ENCODE measurements around the gene PLA2G15.

PLA2G15 gene

DNA sequence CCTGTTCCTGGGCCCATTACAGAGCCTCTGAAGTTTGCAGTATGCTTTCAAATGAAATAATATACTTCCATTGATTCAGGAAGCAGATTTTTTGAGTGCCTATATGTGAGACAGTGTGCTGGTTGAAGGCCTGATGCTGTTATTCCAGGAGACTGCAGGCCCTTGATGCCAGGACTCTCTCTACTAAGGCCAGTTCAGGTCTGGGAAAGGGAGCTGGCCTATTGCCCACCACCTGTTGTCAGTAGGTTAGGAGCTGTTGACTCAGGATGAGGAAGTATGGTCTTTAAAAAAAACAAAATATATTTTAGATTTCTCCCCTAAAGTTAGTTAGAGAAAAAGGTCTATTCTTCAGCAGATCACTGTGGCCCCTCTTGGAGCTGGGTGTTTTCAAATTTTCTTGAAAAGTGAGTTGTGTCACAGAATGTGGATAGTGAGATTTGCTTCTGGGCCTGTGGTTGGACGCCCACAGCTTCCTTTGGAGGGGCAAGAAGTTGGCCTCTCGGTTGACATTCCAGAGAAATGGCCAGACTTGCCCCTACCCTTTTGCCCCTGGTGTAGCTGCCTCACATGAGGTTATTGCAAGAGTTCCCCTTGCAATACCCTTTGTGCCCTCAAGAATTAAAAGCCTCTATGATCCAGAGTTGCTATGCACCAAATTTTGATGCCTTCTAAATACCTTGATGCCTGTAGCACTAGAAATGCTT lies 17.2 kb upstream of the PLA2G15 start:
- H3K27ac ChIP-seq, result no peak overlapping the region

DNA sequence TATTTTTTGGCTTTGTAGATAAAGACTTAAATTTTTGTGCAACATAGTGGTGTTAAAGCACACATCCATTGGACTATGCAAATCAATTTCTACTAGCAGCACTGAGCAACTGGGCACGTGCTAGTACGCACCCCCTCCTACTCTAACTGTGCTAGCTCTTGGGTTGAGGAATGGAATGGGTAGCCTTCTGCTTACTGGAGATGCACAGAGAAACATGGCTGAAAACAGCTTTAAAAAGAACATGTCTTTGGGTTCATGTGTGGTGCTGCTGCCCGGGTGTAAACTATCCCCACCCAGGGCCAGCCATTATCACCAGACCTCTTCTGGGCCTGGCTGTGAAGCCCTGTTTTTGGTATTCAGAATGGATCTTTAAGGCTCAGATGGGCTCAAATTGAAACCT lies 16.5 kb upstream of the PLA2G15 start:
- H3K36me3 ChIP-seq (ENCODE audit: control insufficient read depth, insufficient read depth, low read length), result no peaks in the 10 kb centered on the region
- H3K4me2 ChIP-seq (ENCODE audit: low read length), result peak overlapping the region; percentile 19
- TF ChIP-seq, protein P1, sequence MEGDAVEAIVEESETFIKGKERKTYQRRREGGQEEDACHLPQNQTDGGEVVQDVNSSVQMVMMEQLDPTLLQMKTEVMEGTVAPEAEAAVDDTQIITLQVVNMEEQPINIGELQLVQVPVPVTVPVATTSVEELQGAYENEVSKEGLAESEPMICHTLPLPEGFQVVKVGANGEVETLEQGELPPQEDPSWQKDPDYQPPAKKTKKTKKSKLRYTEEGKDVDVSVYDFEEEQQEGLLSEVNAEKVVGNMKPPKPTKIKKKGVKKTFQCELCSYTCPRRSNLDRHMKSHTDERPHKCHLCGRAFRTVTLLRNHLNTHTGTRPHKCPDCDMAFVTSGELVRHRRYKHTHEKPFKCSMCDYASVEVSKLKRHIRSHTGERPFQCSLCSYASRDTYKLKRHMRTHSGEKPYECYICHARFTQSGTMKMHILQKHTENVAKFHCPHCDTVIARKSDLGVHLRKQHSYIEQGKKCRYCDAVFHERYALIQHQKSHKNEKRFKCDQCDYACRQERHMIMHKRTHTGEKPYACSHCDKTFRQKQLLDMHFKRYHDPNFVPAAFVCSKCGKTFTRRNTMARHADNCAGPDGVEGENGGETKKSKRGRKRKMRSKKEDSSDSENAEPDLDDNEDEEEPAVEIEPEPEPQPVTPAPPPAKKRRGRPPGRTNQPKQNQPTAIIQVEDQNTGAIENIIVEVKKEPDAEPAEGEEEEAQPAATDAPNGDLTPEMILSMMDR (IDR thresholded peaks at IDR 0.05), result no peak
- peaks cover 13% of the 10 kb centered on the region for H3K4me1 ChIP-seq
- no peak overlapping the region for H3K4me3 ChIP-seq (ENCODE audit: low read depth, low read length)
- H3K9ac ChIP-seq, result no peak overlapping the region
- H3K27ac ChIP-seq, result no peak overlapping the region
- H3K9me3 ChIP-seq (ENCODE audit: control insufficient read depth, low read length), result no peaks in the 10 kb centered on the region
- no peak overlapping the region for H2AFZ ChIP-seq
- no peaks in the 10 kb centered on the region for H3K27me3 ChIP-seq (ENCODE audit: control insufficient read depth, insufficient read depth, low read length)
- H3K79me2 ChIP-seq, result peaks cover 3% of the 10 kb centered on the region

More for the DNA sequence above, 17.2 kb upstream of the PLA2G15 start:
- peaks cover 3% of the 10 kb centered on the region for H3K79me2 ChIP-seq
- H3K36me3 ChIP-seq (ENCODE audit: control insufficient read depth, insufficient read depth, low read length), result no peaks in the 10 kb centered on the region
- no peaks in the 10 kb centered on the region for H3K9me3 ChIP-seq (ENCODE audit: control insufficient read depth, low read length)
- H3K9ac ChIP-seq, result no peak overlapping the region
- peaks cover 8% of the 10 kb centered on the region for H3K4me1 ChIP-seq
- TF ChIP-seq, protein P1 (IDR thresholded peaks at IDR 0.05), result no peak
- no peak overlapping the region for H2AFZ ChIP-seq
- H3K4me3 ChIP-seq (ENCODE audit: low read depth, low read length), result no peak overlapping the region
- H3K4me2 ChIP-seq (ENCODE audit: low read length), result no peak overlapping the region
- H3K27me3 ChIP-seq (ENCODE audit: control insufficient read depth, insufficient read depth, low read length), result no peaks in the 10 kb centered on the region

DNA sequence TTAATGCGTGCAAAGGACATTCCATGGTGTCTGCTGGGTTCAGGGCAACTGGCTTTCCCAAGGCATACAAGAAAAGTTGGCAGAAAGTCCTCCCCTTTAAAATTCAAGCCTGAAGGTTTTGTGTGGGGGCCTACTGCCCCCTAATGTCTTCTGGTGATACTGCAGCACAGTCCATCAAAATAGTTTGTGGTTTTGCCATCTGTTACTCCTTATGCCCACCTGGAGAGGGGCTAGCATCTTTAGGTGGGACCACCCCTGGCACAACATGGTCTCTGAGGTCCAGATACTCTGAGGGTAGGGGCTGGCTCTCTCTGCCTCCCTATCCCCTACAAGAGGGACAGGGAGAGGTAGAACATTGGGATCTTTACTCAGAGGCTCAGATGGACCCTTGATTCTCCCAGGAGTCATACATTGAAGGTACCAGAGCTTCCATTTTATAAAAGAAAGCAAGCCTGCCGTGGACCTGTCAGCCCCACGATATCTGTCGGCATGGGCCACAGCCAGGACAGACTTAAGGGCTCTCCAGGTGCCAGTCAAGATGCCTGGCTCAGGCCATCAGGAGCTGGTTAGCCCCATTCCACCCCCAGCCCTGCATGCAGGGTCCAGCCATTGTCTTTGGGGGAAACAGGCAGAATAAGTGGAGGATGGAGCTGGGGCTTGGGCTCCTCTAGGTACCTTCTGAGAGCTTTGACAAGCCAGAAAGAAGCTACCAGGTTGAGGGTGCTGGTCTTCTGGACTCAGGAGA lies 15.6 kb upstream of the PLA2G15 start:
- peaks cover 21% of the 10 kb centered on the region for H3K4me1 ChIP-seq
- H3K4me2 ChIP-seq (ENCODE audit: low read length), result peak overlapping the region; percentile 19
- no peak overlapping the region for H2AFZ ChIP-seq
- H3K9ac ChIP-seq, result no peak overlapping the region
- H3K9me3 ChIP-seq (ENCODE audit: control insufficient read depth, low read length), result no peaks in the 10 kb centered on the region
- no peak overlapping the region for H3K27ac ChIP-seq
- no peaks in the 10 kb centered on the region for H3K27me3 ChIP-seq (ENCODE audit: control insufficient read depth, insufficient read depth, low read length)
- H3K79me2 ChIP-seq, result peaks cover 3% of the 10 kb centered on the region
- no peak overlapping the region for H3K4me3 ChIP-seq (ENCODE audit: low read depth, low read length)
- H3K36me3 ChIP-seq (ENCODE audit: control insufficient read depth, insufficient read depth, low read length), result no peaks in the 10 kb centered on the region
- TF ChIP-seq, protein P1 (IDR thresholded peaks at IDR 0.05), result peak; percentile 91

DNA sequence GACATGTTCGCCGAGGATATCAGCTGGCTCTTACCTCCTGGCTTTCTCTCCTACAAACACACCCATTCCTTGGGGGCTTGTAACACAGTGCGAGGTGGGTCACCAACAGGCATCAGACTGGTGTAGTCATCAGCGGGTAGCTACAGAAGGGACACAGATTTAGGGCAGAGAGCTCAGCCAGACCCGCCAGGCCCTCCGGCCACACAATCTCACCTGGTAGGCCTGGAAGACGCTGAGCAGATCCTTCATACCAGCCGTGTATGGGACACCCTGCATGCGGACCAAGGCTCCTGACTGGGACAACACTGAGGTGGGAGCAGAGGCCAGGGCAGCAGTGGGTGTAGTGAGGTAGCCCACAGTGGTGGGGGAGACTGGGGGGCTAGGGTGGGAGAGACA lies 15.0 kb upstream of the PLA2G15 start:
- Histone ChIP-seq H3K27me3 (ENCODE audit: control insufficient read depth, insufficient read depth, low read length) (no peaks in the 10 kb centered on the region), H3K4me1 (peaks cover 24% of the 10 kb centered on the region), H3K79me2 (peaks cover 3% of the 10 kb centered on the region), H3K27ac (no peak overlapping the region), H3K4me2 (ENCODE audit: low read length) (no peak overlapping the region), H3K36me3 (ENCODE audit: control insufficient read depth, insufficient read depth, low read length) (no peaks in the 10 kb centered on the region), H3K9me3 (ENCODE audit: control insufficient read depth, low read length) (no peaks in the 10 kb centered on the region), H2AFZ (no peak overlapping the region), H3K4me3 (ENCODE audit: low read depth, low read length) (no peak overlapping the region), H3K9ac (no peak overlapping the region)
- TF ChIP-seq, protein P1 (IDR thresholded peaks at IDR 0.05), result no peak

Data from parathyroid adenoma (tissue), 2 donors.